HEK293 (cell line): ENCODE results near the gene SLC29A3.

Source experiments
- CTCF ChIA-PET: fragments of 350-600 bp; formaldehyde crosslinking; extraction: SDS; loops from one replicate; lab custom pipeline; 2021; ENCODE audit warnings: antibody characterized with exemption; lab: Yijun Ruan, JAX
- POLR2A ChIA-PET: fragments of 300-600 bp; formaldehyde crosslinking; extraction: SDS; loops from one replicate; lab custom pipeline; 2020; ENCODE audit warnings: antibody characterized with exemption, inconsistent platforms; lab: Yijun Ruan, JAX
- H3K27ac ChIP-seq: fragments of 200-500 bp; sonication (Bioruptor generic); 2 replicates; pipeline ENCODE4 v1.5.1; 2014; ENCODE audit warnings: low read depth, low read length, control low read depth, inconsistent platforms; ENCODE audit errors: extremely low read depth
- H3K36me3 ChIP-seq, 2 experiments: fragments of 200-500 bp in 1 of 2; sonication (Bioruptor generic) in 1 of 2; 1 replicate in 1 of 2; 2 replicates in 1 of 2; pipeline ENCODE4 v1.5.1; 2014 to 2017; ENCODE audit warnings: inconsistent platforms in 2 of 2, low read length in 2 of 2; ENCODE audit not compliant: control insufficient read depth in 2 of 2, insufficient read depth in 1 of 2
- H3K4me1 ChIP-seq: fragments of 200-500 bp; sonication (Bioruptor generic); 2 replicates; pipeline ENCODE4 v1.5.1; 2014; ENCODE audit warnings: mild to moderate bottlenecking, low read length, inconsistent platforms; ENCODE audit not compliant: control insufficient read depth, insufficient read depth
- H3K4me3 ChIP-seq: 2 replicates; pipeline ENCODE4 v1.5.1; 2011; ENCODE audit warnings: low read depth, mild to moderate bottlenecking, control low read depth, low read length, moderate library complexity
- H3K9me3 ChIP-seq: fragments of 200-500 bp; sonication (Bioruptor generic); 2 replicates; pipeline ENCODE4 v1.5.1; 2014; ENCODE audit warnings: low read depth, low read length, inconsistent platforms; ENCODE audit not compliant: control insufficient read depth, insufficient read depth
- CTCF ChIP-seq: fragments of 450-650 bp; formaldehyde crosslinking; IDR thresholded peaks from 2 replicates; pipeline ENCODE4 v1.5.1; 2016; ENCODE audit warnings: missing biosample characterization, missing genetic modification characterization
- ELK4 ChIP-seq: IDR thresholded peaks from 2 replicates; pipeline ENCODE4 v1.6.1; 2011; ENCODE audit warnings: mild to moderate bottlenecking, low read depth, low read length, borderline replicate concordance
- IKZF3 ChIP-seq: fragments of 450-650 bp; IDR thresholded peaks from 2 replicates; pipeline ENCODE4 v1.5.0; 2018; ENCODE audit warnings: missing biosample characterization, mild to moderate bottlenecking, missing genetic modification characterization, moderate library complexity
- KLF8 ChIP-seq: fragments of 450-650 bp; formaldehyde crosslinking; IDR thresholded peaks from 2 replicates; pipeline ENCODE4 v1.5.1; 2016; ENCODE audit warnings: missing biosample characterization, missing genetic modification characterization
- OVOL3 ChIP-seq: fragments of 450-650 bp; formaldehyde crosslinking; IDR thresholded peaks from 2 replicates; pipeline ENCODE4 v1.5.1; 2016; ENCODE audit warnings: missing biosample characterization, missing genetic modification characterization
- SP7 ChIP-seq: fragments of 450-650 bp; formaldehyde crosslinking; IDR thresholded peaks from 2 replicates; pipeline ENCODE4 v1.5.1; 2016; ENCODE audit warnings: missing biosample characterization, missing genetic modification characterization
- ZBTB20 ChIP-seq: fragments of 450-650 bp; formaldehyde crosslinking; IDR thresholded peaks from 2 replicates; pipeline ENCODE4 v1.5.1; 2016; ENCODE audit warnings: missing biosample characterization, missing genetic modification characterization
- ZBTB44 ChIP-seq: fragments of 450-650 bp; IDR thresholded peaks from 2 replicates; pipeline ENCODE4 v1.5.1; 2018; ENCODE audit warnings: missing biosample characterization, mild to moderate bottlenecking, missing genetic modification characterization
- ZFP37 ChIP-seq: fragments of 450-650 bp; formaldehyde crosslinking; IDR thresholded peaks from 2 replicates; pipeline ENCODE4 v1.5.1; 2016; ENCODE audit warnings: missing biosample characterization, missing genetic modification characterization
- ZFP69B ChIP-seq: fragments of 450-650 bp; formaldehyde crosslinking; IDR thresholded peaks from 2 replicates; pipeline ENCODE4 v1.5.1; 2016; ENCODE audit warnings: missing biosample characterization, missing genetic modification characterization
- ZNF112 ChIP-seq: fragments of 450-650 bp; formaldehyde crosslinking; IDR thresholded peaks from 2 replicates; pipeline ENCODE4 v1.5.0; 2017; ENCODE audit warnings: missing biosample characterization, missing genetic modification characterization
- ZNF138 ChIP-seq: fragments of 450-650 bp; formaldehyde crosslinking; IDR thresholded peaks from 2 replicates; pipeline ENCODE4 v1.5.1; 2016; ENCODE audit warnings: missing biosample characterization, missing genetic modification characterization, borderline replicate concordance
- ZNF148 ChIP-seq: fragments of 450-650 bp; formaldehyde crosslinking; IDR thresholded peaks from 2 replicates; pipeline ENCODE4 v1.5.0; 2017; ENCODE audit warnings: missing biosample characterization, missing genetic modification characterization, borderline replicate concordance
- ZNF155 ChIP-seq: fragments of 450-650 bp; formaldehyde crosslinking; IDR thresholded peaks from 2 replicates; pipeline ENCODE4 v1.5.1; 2016; ENCODE audit warnings: missing biosample characterization, missing genetic modification characterization
- ZNF292 ChIP-seq: fragments of 450-650 bp; formaldehyde crosslinking; IDR thresholded peaks from 2 replicates; pipeline ENCODE4 v1.5.1; 2016; ENCODE audit warnings: low read depth, missing biosample characterization, missing genetic modification characterization, borderline replicate concordance
- ZNF37A ChIP-seq: fragments of 450-650 bp; IDR thresholded peaks from 2 replicates; pipeline ENCODE4 v1.5.1; 2018; ENCODE audit warnings: missing biosample characterization, missing genetic modification characterization
- ZNF423 ChIP-seq: fragments of 450-650 bp; formaldehyde crosslinking; IDR thresholded peaks from 2 replicates; pipeline ENCODE4 v1.5.1; 2016; ENCODE audit warnings: missing biosample characterization, missing genetic modification characterization
- ZNF426 ChIP-seq: fragments of 450-650 bp; formaldehyde crosslinking; IDR thresholded peaks from 2 replicates; pipeline ENCODE4 v1.5.1; 2017; ENCODE audit warnings: missing biosample characterization, missing genetic modification characterization, mild to moderate bottlenecking, inconsistent platforms, moderate library complexity
- ZNF433 ChIP-seq: fragments of 450-650 bp; formaldehyde crosslinking; IDR thresholded peaks from 2 replicates; pipeline ENCODE4 v1.5.1; 2016; ENCODE audit warnings: missing biosample characterization, missing genetic modification characterization, low read depth
- ZNF48 ChIP-seq: fragments of 450-650 bp; formaldehyde crosslinking; IDR thresholded peaks from 2 replicates; pipeline ENCODE4 v1.5.1; 2016; ENCODE audit warnings: missing biosample characterization, missing genetic modification characterization
- ZNF514 ChIP-seq: fragments of 450-650 bp; formaldehyde crosslinking; IDR thresholded peaks from 2 replicates; pipeline ENCODE4 v1.5.1; 2016; ENCODE audit warnings: missing biosample characterization, missing genetic modification characterization
- ZNF555 ChIP-seq: fragments of 450-650 bp; formaldehyde crosslinking; conservative IDR thresholded peaks from 2 replicates; pipeline ENCODE4 v1.5.1; 2017; ENCODE audit warnings: missing biosample characterization, mild to moderate bottlenecking, missing genetic modification characterization, inconsistent platforms
- ZNF623 ChIP-seq: fragments of 450-650 bp; formaldehyde crosslinking; IDR thresholded peaks from 2 replicates; pipeline ENCODE4 v1.5.1; 2016; ENCODE audit warnings: missing biosample characterization, missing genetic modification characterization
- ZNF768 ChIP-seq: fragments of 450-650 bp; formaldehyde crosslinking; IDR thresholded peaks from 2 replicates; pipeline ENCODE4 v1.5.1; 2018; ENCODE audit warnings: missing biosample characterization, mild to moderate bottlenecking, missing genetic modification characterization
- ZNF776 ChIP-seq: fragments of 450-650 bp; formaldehyde crosslinking; IDR thresholded peaks from 2 replicates; pipeline ENCODE4 v1.5.0; 2017; ENCODE audit warnings: missing biosample characterization, missing genetic modification characterization, borderline replicate concordance
- ZNF777 ChIP-seq: fragments of 450-650 bp; formaldehyde crosslinking; IDR thresholded peaks from 2 replicates; pipeline ENCODE4 v1.5.1; 2017; ENCODE audit warnings: missing biosample characterization, missing genetic modification characterization, borderline replicate concordance
- ZNF792 ChIP-seq: fragments of 450-650 bp; formaldehyde crosslinking; IDR thresholded peaks from 2 replicates; pipeline ENCODE4 v1.5.1; 2016; ENCODE audit warnings: missing biosample characterization, missing genetic modification characterization
- ZNF830 ChIP-seq: fragments of 450-650 bp; IDR thresholded peaks from 2 replicates; pipeline ENCODE4 v1.5.0; 2018; ENCODE audit warnings: missing biosample characterization, missing genetic modification characterization, low read depth, mild to moderate bottlenecking, moderate library complexity
- ZNF843 ChIP-seq: fragments of 450-650 bp; formaldehyde crosslinking; IDR thresholded peaks from 2 replicates; pipeline ENCODE4 v1.5.1; 2016; ENCODE audit warnings: missing biosample characterization, missing genetic modification characterization
- ZSCAN16 ChIP-seq: fragments of 450-650 bp; formaldehyde crosslinking; IDR thresholded peaks from 2 replicates; pipeline ENCODE4 v1.5.1; 2016; ENCODE audit warnings: missing biosample characterization, missing genetic modification characterization
- ZSCAN4 ChIP-seq: fragments of 450-650 bp; formaldehyde crosslinking; IDR thresholded peaks from 2 replicates; pipeline ENCODE4 v1.5.1; 2017; ENCODE audit warnings: missing biosample characterization, missing genetic modification characterization

SLC29A3 gene

GRCh38 chr10:71282323-71282680 is 36.8 kb upstream of the SLC29A3 start (continued):
- no peak for TF ChIP-seq ZNF433
- TF ChIP-seq ZNF768 (tag by site-specific recombination), result no peak
- no peak for TF ChIP-seq ZNF514 (tag by site-specific recombination)
- no peak for TF ChIP-seq KLF8
- no peak for TF ChIP-seq ZNF843
- TF ChIP-seq ZNF148 (tag by site-specific recombination), result no peak
- no peak for TF ChIP-seq ZFP69B (tag by site-specific recombination)
- no peak for TF ChIP-seq ZNF138 (tag by site-specific recombination)
- TF ChIP-seq ZNF112 (tag by site-specific recombination), result no peak
- TF ChIP-seq ZNF777 (tag by site-specific recombination), result no peak
- no peak for TF ChIP-seq OVOL3 (tag by site-specific recombination)
- TF ChIP-seq, all 188 proteins: peak for 0

GRCh38 chr10:71283410-71283809 is 35.6 kb upstream of the SLC29A3 start:
- TF ChIP-seq ZBTB20 (tag by site-specific recombination) (no peak), ZNF292 (no peak), ZNF426 (tag by site-specific recombination) (no peak), ZNF48 (no peak), ZFP37 (tag by site-specific recombination) (no peak), SP7 (no peak), ZBTB44 (tag by site-specific recombination) (no peak), ZNF623 (tag by site-specific recombination) (no peak), ZNF155 (tag by site-specific recombination) (no peak), ZNF555 (tag by site-specific recombination) (no peak), ZNF792 (tag by site-specific recombination) (no peak), ZNF830 (tag by site-specific recombination) (no peak), ELK4 (no peak), ZNF776 (no peak), ZNF37A (tag by site-specific recombination) (no peak), ZSCAN4 (tag by site-specific recombination) (no peak), ZSCAN16 (tag by site-specific recombination) (no peak), IKZF3 (tag by site-specific recombination) (no peak), CTCF (tag by site-specific recombination) (no peak), ZNF423 (tag by site-specific recombination) (no peak)
- POLR2A ChIA-PET, result no interaction called here
- peaks cover 6 to 81% of the 10 kb centered on the region in 2 experiments for H3K36me3 ChIP-seq
- H3K27ac ChIP-seq, result no peak overlapping the region
- H3K4me1 ChIP-seq, result no peaks in the 10 kb centered on the region
- CTCF ChIA-PET, result interaction anchor here (4.8 to 5.1 kb wide), 2 partner anchors 359 to 380 kb away, joined by 48 to 64 read pairs; no protein-coding TSS in a partner anchor
- no peak overlapping the region for H3K4me3 ChIP-seq
- H3K9me3 ChIP-seq, result no peaks in the 10 kb centered on the region
